ENCODE results near the gene ZNF664.

Gene ZNF664

DNA sequence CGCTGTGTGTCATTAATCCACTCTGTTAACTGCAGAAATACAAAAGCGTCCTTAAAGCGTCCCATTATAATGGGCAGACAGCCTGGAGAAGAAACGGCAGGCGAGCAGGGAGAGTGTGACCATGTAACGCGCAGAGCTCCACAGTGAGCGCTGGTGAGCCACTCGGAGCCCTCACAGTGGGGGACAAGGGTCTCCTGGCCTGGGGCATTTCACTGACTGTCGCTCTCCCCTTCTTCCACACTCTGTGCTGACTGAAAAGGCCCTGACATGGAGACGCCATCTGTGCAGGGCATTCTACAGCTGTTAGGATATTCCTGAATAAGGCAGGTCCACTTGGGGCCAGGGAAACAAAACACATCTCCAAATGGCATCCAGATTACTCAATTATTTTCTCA, 24.6 kb upstream of the ZNF664 start:
- Histone ChIP-seq H3K27me3 (ENCODE audit: control insufficient read depth in 2 of 2, insufficient read depth in 2 of 2, low read length in 2 of 2) (no peaks in the 10 kb centered on the region), H3K4me3 (ENCODE audit: low read length in 2 of 2) (no peak overlapping the region), H3K36me3 (ENCODE audit: control insufficient read depth in 2 of 2, insufficient read depth in 2 of 2, low read length in 2 of 2) (peaks cover 0 to 2% of the 10 kb centered on the region in 2 donors), H3K9me3 (ENCODE audit: control insufficient read depth in 2 of 2, low read length in 2 of 2) (no peaks in the 10 kb centered on the region), H3K4me1 (ENCODE audit: control insufficient read depth in 2 of 2, insufficient read depth in 2 of 2, low read length in 2 of 2) (peaks cover 0 to 3% of the 10 kb centered on the region in 2 donors), H3K27ac (ENCODE audit: low read depth in 2 of 2, low read length in 2 of 2) (no peak overlapping the region), H3K9ac (ENCODE audit: low read depth in 1 of 2, low read length in 2 of 2) (no peak overlapping the region)

DNA sequence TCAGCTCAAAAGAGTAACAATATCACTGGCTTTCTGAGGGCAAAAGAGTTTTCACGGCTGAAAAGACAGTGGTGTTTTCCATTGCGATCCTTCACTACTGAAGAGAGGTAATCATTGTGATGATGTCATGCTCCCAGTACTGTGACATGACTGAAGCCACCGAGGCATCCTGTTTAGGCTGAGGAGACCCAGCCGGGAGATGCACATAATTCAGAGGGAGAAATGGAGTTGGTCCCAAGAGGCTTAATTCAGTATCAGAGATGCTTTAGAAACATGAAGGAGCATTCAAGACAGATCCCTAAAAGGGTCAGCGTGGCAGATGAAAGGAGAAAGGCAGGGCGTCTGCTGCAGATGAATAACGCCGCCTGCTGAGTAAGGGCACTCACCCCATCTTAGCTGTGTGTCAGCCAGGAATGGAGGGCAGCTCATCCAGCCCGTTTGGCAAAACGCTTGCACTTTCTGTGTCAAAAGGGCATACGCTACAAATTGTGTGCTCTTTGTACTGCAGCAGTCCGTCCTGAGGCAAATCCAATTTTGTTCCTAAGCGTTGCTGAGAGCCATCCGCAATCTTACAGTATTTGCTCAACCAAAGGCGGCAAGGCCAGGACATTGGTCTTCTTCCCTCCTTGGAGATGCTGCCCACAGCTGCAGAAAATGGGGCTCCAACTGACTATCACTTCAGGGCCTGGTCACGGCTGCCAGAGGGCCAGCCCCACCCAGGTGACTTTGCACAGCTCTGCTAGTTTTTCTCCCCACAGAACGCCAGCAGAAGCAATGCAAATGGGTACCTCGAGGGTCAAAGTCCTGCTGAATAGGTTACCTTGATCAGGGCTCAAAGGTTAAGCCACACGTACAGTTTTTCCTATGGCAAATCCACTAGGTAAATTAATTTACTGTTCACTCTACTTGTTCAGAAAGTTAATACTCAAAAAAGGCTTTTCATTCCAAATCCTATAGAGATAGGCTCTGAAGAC, 23.9 kb upstream of the ZNF664 start:
- Histone ChIP-seq H3K27ac (ENCODE audit: low read depth in 2 of 2, low read length in 2 of 2) (no peak overlapping the region), H3K4me3 (ENCODE audit: low read length in 2 of 2) (no peak overlapping the region), H3K9ac (ENCODE audit: low read depth in 1 of 2, low read length in 2 of 2) (no peak overlapping the region), H3K27me3 (ENCODE audit: control insufficient read depth in 2 of 2, insufficient read depth in 2 of 2, low read length in 2 of 2) (no peaks in the 10 kb centered on the region), H3K4me1 (ENCODE audit: control insufficient read depth in 2 of 2, insufficient read depth in 2 of 2, low read length in 2 of 2) (peaks cover 0 to 3% of the 10 kb centered on the region in 2 donors), H3K36me3 (ENCODE audit: control insufficient read depth in 2 of 2, insufficient read depth in 2 of 2, low read length in 2 of 2) (peaks cover 0 to 2% of the 10 kb centered on the region in 2 donors), H3K9me3 (ENCODE audit: control insufficient read depth in 2 of 2, low read length in 2 of 2) (no peaks in the 10 kb centered on the region)

DNA sequence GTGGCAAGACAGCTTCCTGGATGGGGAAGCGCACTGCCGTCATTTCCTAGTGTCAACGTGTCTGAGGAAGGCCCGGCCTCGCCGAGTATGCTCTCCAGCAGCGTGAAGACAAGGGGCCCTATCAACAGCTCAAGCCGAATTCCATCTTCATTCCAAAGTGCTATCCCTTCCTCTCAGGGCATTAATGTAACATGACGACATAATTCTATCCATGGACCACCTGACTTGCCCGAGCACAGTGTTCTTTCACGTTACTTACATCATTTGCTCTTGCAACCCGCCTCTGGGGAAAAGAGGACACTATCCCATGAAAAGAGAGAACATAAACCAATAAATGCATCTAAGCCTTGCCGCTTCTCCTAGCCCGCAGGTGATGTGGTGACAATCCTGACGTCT, 23.2 kb upstream of the ZNF664 start:
- Histone ChIP-seq H3K27me3 (ENCODE audit: control insufficient read depth in 2 of 2, insufficient read depth in 2 of 2, low read length in 2 of 2) (no peaks in the 10 kb centered on the region), H3K27ac (ENCODE audit: low read depth in 2 of 2, low read length in 2 of 2) (no peak overlapping the region), H3K4me3 (ENCODE audit: low read length in 2 of 2) (no peak overlapping the region), H3K9ac (ENCODE audit: low read depth in 1 of 2, low read length in 2 of 2) (no peak overlapping the region), H3K4me1 (ENCODE audit: control insufficient read depth in 2 of 2, insufficient read depth in 2 of 2, low read length in 2 of 2) (peaks cover 0 to 3% of the 10 kb centered on the region in 2 donors), H3K9me3 (ENCODE audit: control insufficient read depth in 2 of 2, low read length in 2 of 2) (no peaks in the 10 kb centered on the region), H3K36me3 (ENCODE audit: control insufficient read depth in 2 of 2, insufficient read depth in 2 of 2, low read length in 2 of 2) (no peaks in the 10 kb centered on the region)

- Histone ChIP-seq H3K4me3 (ENCODE audit: low read length in 2 of 2) (no peak overlapping the region), H3K9me3 (ENCODE audit: control insufficient read depth in 2 of 2, low read length in 2 of 2) (no peaks in the 10 kb centered on the region), H3K9ac (ENCODE audit: low read depth in 1 of 2, low read length in 2 of 2) (no peak overlapping the region), H3K36me3 (ENCODE audit: control insufficient read depth in 2 of 2, insufficient read depth in 2 of 2, low read length in 2 of 2) (no peaks in the 10 kb centered on the region), H3K27me3 (ENCODE audit: control insufficient read depth in 2 of 2, insufficient read depth in 2 of 2, low read length in 2 of 2) (no peaks in the 10 kb centered on the region), H3K4me1 (ENCODE audit: control insufficient read depth in 2 of 2, insufficient read depth in 2 of 2, low read length in 2 of 2) (peaks cover 0 to 3% of the 10 kb centered on the region in 2 donors), H3K27ac (ENCODE audit: low read depth in 2 of 2, low read length in 2 of 2) (no peak overlapping the region)
Observed at GRCh38 chr12:123950476-123951349, 22.3 kb upstream of the ZNF664 start.

DNA sequence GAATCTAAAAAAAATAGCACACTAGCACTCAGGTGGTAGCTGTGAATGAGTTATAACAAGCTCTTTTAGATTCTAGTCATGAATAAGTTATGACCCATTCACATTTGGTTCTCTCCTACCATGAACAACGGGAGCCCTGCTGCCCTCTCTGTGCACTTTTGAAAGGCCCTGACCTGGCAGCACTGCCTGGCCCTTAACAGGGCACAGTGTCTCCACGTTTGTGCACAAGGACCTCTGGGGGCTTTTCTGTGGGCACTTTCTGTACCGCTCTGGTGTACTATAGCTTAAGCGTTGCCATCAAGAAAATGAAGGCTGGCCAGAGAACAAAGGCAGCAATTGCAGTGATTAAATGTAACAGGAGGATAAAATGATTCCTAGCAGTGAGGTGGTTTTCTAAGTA, 21.5 kb upstream of the ZNF664 start:
- Histone ChIP-seq H3K9me3 (ENCODE audit: control insufficient read depth in 2 of 2, low read length in 2 of 2) (no peaks in the 10 kb centered on the region), H3K36me3 (ENCODE audit: control insufficient read depth in 2 of 2, insufficient read depth in 2 of 2, low read length in 2 of 2) (no peaks in the 10 kb centered on the region), H3K4me3 (ENCODE audit: low read length in 2 of 2) (no peak overlapping the region), H3K27me3 (ENCODE audit: control insufficient read depth in 2 of 2, insufficient read depth in 2 of 2, low read length in 2 of 2) (no peaks in the 10 kb centered on the region), H3K4me1 (ENCODE audit: control insufficient read depth in 2 of 2, insufficient read depth in 2 of 2, low read length in 2 of 2) (peaks cover 0 to 3% of the 10 kb centered on the region in 2 donors), H3K9ac (ENCODE audit: low read depth in 1 of 2, low read length in 2 of 2) (no peak overlapping the region), H3K27ac (ENCODE audit: low read depth in 2 of 2, low read length in 2 of 2) (no peak overlapping the region)

GRCh38 chr12:123952037-123952436, 21.0 kb upstream of the ZNF664 start:
- H3K4me1 ChIP-seq (ENCODE audit: control insufficient read depth in 2 of 2, insufficient read depth in 2 of 2, low read length in 2 of 2): peaks cover 0 to 3% of the 10 kb centered on the region in 2 donors
- H3K9ac ChIP-seq (ENCODE audit: low read depth in 1 of 2, low read length in 2 of 2): no peak overlapping the region
- H3K27ac ChIP-seq (ENCODE audit: low read depth in 2 of 2, low read length in 2 of 2): no peak overlapping the region
- no peaks in the 10 kb centered on the region for H3K27me3 ChIP-seq (ENCODE audit: control insufficient read depth in 2 of 2, insufficient read depth in 2 of 2, low read length in 2 of 2)
- H3K4me3 ChIP-seq (ENCODE audit: low read length in 2 of 2): no peak overlapping the region
- H3K36me3 ChIP-seq (ENCODE audit: control insufficient read depth in 2 of 2, insufficient read depth in 2 of 2, low read length in 2 of 2): no peaks in the 10 kb centered on the region
- H3K9me3 ChIP-seq (ENCODE audit: control insufficient read depth in 2 of 2, low read length in 2 of 2): no peaks in the 10 kb centered on the region

DNA sequence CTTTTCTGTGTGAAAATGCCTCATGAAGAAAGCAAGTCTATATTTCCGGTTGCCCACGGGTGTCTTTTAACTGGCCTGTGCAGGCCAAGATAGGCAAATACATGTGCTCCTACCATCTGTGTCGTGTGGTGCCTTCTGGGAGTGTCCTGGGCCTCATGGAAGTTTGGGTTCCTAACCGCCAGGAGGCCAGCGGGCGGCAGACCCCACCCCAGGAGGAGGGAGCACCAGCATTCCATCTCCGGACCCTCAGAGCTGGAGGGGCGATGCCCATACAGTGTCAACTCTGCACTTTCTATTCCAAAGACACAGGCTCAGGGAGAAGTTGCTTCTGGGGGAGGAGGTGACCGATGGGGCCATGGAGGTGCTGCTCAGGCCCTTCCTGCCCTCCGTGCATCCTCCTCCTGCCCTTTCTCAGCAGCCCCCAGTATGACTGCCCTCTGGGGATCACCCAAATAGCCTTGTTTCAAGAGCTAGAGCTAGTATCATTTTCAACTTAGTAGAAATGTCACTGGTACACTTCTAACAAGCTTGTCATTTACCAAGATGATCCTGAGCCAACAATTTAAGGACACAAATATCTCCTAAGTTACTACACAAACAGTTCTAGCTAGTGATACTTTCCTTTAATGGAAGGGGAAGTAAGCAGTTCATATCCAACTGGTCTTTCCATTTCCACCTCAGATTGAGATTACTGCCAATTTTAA, 18.2 kb upstream of the ZNF664 start:
- Histone ChIP-seq H3K9ac (ENCODE audit: low read depth in 1 of 2, low read length in 2 of 2) (no peak overlapping the region), H3K36me3 (ENCODE audit: control insufficient read depth in 2 of 2, insufficient read depth in 2 of 2, low read length in 2 of 2) (no peaks in the 10 kb centered on the region), H3K27me3 (ENCODE audit: control insufficient read depth in 2 of 2, insufficient read depth in 2 of 2, low read length in 2 of 2) (no peaks in the 10 kb centered on the region), H3K9me3 (ENCODE audit: control insufficient read depth in 2 of 2, low read length in 2 of 2) (no peaks in the 10 kb centered on the region), H3K27ac (ENCODE audit: low read depth in 2 of 2, low read length in 2 of 2) (no peak overlapping the region), H3K4me3 (ENCODE audit: low read length in 2 of 2) (no peak overlapping the region), H3K4me1 (ENCODE audit: control insufficient read depth in 2 of 2, insufficient read depth in 2 of 2, low read length in 2 of 2) (peaks cover 0 to 3% of the 10 kb centered on the region in 2 donors)

DNA sequence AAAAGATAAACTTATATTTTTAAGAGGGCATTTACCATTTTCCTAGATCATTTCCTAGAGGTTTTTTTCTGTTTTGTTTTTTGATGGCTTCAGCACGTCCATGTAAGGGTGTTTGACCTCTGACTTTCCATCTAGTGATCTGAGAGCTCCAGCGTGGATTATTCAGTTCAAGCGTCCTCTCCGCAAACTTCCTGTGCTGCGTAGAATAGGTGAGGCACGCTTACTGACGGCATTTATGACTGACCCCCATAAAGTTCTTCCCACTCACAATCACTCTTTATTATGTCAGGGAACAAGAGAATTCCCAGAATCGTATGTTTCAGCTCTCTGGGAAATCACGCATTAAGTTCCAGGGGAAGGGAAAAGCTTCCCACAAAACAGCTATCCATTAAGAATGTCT, 16.8 kb upstream of the ZNF664 start:
- Histone ChIP-seq H3K4me3 (ENCODE audit: low read length in 2 of 2) (no peak overlapping the region), H3K36me3 (ENCODE audit: control insufficient read depth in 2 of 2, insufficient read depth in 2 of 2, low read length in 2 of 2) (no peaks in the 10 kb centered on the region), H3K9ac (ENCODE audit: low read depth in 1 of 2, low read length in 2 of 2) (no peak overlapping the region), H3K4me1 (ENCODE audit: control insufficient read depth in 2 of 2, insufficient read depth in 2 of 2, low read length in 2 of 2) (peaks cover 4 to 12% of the 10 kb centered on the region in 2 donors), H3K27me3 (ENCODE audit: control insufficient read depth in 2 of 2, insufficient read depth in 2 of 2, low read length in 2 of 2) (no peaks in the 10 kb centered on the region), H3K9me3 (ENCODE audit: control insufficient read depth in 2 of 2, low read length in 2 of 2) (no peaks in the 10 kb centered on the region), H3K27ac (ENCODE audit: low read depth in 2 of 2, low read length in 2 of 2) (no peak overlapping the region)

DNA sequence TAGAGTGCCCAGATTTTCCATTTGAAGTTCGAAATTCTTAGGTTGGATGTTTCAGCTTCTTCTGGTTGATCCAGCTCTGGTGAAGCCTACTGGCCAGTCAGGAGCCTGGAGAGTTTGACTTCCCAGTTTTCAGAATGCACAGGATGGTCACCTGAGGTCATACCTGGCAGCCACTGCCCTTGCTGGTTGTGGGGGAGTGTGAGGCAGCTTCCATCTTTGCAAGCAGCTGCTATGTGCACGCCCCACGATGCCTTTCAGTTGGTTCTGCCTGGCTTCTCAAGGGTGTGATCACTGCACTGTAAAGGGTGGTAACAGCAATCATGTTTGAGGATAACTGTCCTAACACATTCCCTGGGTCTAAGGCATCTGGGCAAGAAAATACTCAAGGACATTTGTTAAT, 15.8 kb upstream of the ZNF664 start:
- H3K4me1 ChIP-seq (ENCODE audit: control insufficient read depth in 2 of 2, insufficient read depth in 2 of 2, low read length in 2 of 2): peaks cover 6 to 14% of the 10 kb centered on the region in 2 donors
- no peaks in the 10 kb centered on the region for H3K27me3 ChIP-seq (ENCODE audit: control insufficient read depth in 2 of 2, insufficient read depth in 2 of 2, low read length in 2 of 2)
- no peak overlapping the region for H3K4me3 ChIP-seq (ENCODE audit: low read length in 2 of 2)
- H3K27ac ChIP-seq (ENCODE audit: low read depth in 2 of 2, low read length in 2 of 2): no peak overlapping the region
- H3K9me3 ChIP-seq (ENCODE audit: control insufficient read depth in 2 of 2, low read length in 2 of 2): no peaks in the 10 kb centered on the region
- H3K9ac ChIP-seq (ENCODE audit: low read depth in 1 of 2, low read length in 2 of 2): no peak overlapping the region
- H3K36me3 ChIP-seq (ENCODE audit: control insufficient read depth in 2 of 2, insufficient read depth in 2 of 2, low read length in 2 of 2): no peaks in the 10 kb centered on the region

All from mucosa of rectum (tissue), 2 donors.